ENCODE measurements around the gene ANAPC4.
"Not testable (repeated sequence)": the region's sequence is repeated elsewhere in the genome, so short reads cannot be mapped to it uniquely, and the experiment has no call there.

DNA sequence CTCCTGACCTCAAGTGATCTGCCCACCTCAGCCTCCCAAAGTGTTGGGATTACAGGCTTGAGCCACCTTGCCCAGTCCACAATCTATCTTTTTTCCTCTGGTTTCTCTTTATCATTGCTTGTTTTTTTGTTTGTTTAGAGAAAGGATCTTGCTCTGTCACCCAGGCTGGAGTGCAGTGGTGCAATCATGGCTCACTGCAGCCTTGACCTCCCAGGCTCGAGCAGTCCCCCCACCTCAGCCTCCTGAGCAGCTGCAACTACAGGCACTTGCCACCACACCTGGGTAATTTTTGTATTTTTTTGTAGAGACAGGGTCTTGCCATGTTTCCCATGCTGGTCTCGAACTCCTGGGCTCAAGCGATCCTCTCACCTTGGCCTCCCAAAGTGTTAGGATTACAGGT lies 48.6 kb upstream of the ANAPC4 start:
- not testable (repeated sequence) for TF ChIP-seq CTCF (IDR thresholded peaks at IDR 0.05; ENCODE audit: poor library complexity); EZH2phosphoT487 (IDR thresholded peaks at IDR 0.05; ENCODE audit: low read depth, severe bottlenecking, unreplicated experiment)

Data from hepatocyte (in vitro differentiated cells).